Stimulated activated CD8-positive, alpha-beta memory T cell treated with anti-CD3 and anti-CD28 coated beads, Interleukin-4, amount 100 ng/mL, for 4 hours (primary cell): Measurements from ENCODE around the gene PKN3.
"Not testable (repeated sequence)": the region's sequence is repeated elsewhere in the genome, so short reads cannot be mapped to it uniquely, and the experiment has no call there.

Experiments
- DNase-seq, 2 donors: peaks; one replicate each; pipeline ENCODE4 v3.0.0-alpha.2; 2020; ENCODE audit warnings: low read depth in 2 of 2, low spot score in 1 of 2

PKN3 gene

DNA sequence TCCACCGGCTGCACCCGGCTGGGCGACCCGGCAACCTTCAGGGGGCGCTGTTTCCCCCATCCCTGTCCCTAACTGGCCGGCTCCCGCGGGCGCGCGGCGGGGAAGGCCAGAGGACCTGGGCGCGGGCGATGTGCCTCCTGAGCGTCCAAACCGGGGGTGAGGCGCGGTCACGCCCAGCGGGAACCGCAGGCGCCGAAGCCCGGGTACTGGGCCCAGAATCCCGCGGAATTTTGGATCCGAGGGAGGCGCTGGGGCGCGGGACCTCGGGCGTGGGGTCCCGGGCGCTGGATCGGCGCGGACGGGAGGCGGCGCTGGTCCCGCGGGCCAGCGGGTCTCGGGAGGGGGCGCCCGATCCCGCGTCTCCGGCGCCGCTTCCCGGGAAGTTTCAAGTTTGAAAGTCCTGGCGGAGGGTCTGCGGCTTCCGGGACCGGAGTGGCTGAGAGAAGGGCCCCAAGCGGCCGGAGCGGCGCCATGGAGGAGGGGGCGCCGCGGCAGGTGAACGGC is at the start of gene PKN3:
PKN3 (plus strand) TSS at position 59 of the 504 bp plus-strand sequence; CDS start at position 472, 413 bp downstream.
- DNase-seq: peak; percentile 68 to 74

GRCh38 chr9:128653908-128654307 is 48.4 kb upstream of the PKN3 start:
- DNase-seq: no peak

- no peak for DNase-seq
These were observed 47.8 kb upstream of the PKN3 start for GRCh38 chr9:128654481-128654880.

GRCh38 chr9:128656416-128657343 is 45.6 kb upstream of the PKN3 start, which contains the start of gene DYNC2I2:
DYNC2I2 (minus strand) TSS chr9:128656847; CDS start chr9:128656726, 121 bp downstream.
- peak; percentile 91 to 92 for DNase-seq

- DNase-seq: no peak
These were observed 45.0 kb upstream of the PKN3 start for GRCh38 chr9:128657344-128657704.

GRCh38 chr9:128657796-128658195 is 44.5 kb upstream of the PKN3 start:
- no peak for DNase-seq

DNA sequence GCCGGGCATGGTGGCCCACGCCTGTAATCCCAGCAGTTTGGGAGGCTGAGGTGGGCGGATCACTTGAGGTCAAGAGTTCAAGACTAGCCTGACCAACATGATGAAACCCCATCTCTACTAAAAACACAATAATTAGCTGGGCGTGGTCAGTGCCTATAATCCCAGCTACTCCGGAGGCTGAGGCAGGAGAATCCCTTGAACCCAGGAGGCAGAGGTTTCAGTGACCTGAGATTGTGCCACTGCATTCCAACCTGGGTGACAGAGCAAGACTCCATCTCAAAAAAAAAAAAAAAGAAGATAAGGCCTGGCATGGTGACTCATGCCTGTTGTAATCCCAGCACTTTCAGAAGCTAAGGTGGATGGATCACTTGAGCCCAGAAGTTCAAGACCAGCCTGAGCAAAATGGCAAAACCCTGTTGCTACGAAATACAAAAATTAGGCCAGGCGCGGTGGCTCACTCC is 35.8 kb upstream of the PKN3 start:
- DNase-seq: not testable (repeated sequence)

DNA sequence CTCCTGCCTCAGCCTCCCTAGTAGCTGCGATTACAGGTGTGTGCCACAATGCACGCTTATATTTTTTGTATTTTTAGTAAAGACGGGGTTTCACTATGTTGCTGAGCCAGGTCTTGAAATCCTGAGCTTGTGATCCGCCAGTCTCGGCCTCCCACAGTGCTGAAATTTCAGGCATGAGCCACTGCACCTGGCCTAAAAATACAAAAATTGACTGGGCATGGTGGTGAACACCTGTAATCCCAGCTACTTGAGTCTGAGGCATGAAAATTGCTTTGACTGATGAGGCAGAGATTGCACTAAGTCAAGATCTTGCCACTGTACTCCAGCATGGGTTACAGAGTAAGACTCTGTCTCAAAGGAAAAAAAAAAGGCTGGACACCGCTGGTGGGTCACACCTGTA is 32.5 kb upstream of the PKN3 start:
- no peak for DNase-seq

DNA sequence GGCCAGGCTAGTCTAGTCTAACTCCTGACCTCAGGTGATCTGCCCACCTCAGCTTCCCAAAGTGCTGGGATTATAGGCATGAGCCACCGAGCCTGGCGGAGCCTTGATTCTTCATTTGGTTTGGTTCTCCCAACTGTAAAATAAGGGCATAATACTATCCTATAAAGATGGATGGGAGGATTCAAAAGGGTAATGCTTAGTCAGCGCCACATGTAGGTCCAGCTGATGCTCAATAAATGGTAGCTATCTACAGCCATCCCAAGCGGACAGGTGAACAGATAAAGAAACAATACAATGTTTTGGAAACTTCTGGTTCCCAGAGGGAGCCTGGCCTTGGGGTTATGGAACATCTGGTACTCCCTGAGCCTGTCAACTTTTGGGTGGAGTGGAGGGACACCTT is 26.9 kb upstream of the PKN3 start:
- no peak for DNase-seq

- no peak for DNase-seq
These were observed 24.5 kb upstream of the PKN3 start for GRCh38 chr9:128677794-128678193.

DNA sequence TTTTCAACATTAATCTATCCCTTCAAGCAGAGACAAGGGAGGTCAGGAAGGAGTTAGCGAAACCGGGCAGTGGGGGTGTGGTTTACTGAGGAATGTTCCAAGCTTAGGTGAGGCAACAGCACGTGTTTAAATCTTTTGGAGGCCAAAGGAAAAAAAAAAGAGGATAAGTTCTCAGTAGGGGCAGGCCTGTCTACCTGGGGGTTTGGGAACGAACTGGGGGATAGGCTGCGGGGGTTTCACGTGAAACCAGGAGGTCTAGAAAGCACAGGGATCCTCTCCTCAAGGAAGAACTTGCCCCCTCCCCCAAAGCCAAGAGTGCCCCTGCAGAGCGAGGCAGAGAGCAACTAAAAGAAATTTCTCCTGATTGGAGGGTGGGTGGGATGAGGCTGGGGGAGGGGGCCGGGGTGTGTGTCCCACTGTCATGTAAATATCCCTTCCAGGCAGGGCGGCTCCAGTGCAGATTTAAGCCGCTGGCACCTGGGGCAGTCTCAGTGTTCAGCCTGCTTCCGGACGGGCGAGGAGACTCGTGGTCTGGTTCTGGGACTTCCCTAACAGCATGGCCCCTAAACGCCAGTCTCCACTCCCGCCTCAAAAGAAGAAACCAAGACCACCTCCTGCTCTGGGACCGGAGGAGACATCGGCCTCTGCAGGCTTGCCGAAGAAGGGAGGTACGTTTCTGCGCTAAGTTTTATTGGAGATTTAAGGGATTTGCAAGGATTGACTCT is 18.8 kb upstream of the PKN3 start:
- no peak for DNase-seq

GRCh38 chr9:128684065-128684324 is 18.3 kb upstream of the PKN3 start:
- no peak for DNase-seq

DNA sequence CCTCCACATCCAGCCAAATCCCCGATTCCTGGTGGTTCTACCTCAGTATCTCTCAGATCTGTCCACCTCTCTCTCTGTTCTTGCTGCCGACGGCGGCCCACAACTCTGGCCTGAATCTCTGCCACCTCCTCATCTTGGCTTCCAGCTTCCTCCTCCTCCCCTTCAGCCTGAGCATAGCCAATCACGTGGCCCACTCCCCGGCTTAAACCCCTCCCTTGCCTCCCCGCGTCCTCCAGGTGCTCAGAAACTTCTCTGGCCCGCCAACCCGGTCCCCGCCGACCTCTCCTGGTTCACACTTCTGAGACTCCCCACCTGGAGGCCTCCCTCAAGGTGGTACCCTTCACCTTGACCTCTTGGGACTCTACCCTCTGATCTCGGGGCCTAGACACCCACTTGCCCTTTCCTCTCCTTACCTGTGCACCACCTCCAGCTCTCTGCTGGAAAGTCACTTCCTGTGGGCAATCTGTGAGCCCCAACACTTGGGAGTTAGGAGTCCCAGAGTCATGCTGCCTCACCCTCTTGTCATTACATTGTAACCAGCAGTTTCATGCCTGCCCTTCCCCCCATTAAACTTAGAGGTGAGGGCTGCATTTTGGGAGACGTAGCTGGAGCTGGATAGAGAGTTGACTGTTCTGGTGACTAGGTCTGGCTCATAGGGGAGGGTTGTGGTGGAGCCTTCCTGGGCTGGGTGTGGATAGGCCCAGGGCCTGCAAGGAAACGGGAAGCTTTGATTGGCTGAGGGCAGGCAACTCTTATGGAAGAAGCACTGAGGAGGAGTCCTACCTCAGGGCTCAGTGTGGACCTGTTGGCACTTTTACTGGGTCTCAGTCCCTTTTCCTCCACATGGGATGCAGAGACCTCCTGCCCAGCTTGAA is 17.7 kb upstream of the PKN3 start:
- peak in 1 of 2 donors; percentile 48 for DNase-seq

GRCh38 chr9:128685636-128686489 is 16.4 kb upstream of the PKN3 start:
- peak in 1 of 2 donors; percentile 30 for DNase-seq

DNA sequence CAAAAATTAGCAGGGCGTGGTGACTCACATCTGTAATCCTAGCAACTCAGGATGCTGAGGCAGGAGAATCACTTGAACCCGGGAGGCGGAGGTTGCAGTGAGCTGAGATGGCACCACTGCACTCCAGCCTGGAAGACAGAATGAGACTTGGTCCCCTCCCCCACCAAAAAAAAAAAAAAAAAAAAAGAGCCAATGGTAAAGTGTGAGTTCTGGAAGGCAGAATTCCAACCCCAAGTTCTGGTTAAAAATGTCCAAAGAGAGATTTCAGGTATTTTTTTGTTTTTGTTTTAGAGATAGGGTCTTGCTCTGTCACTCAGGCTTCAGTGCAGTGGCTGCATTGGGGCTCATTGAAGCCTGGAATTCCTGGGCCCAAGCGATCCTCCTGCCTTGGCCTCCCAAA is 14.8 kb upstream of the PKN3 start:
- DNase-seq: no peak

DNA sequence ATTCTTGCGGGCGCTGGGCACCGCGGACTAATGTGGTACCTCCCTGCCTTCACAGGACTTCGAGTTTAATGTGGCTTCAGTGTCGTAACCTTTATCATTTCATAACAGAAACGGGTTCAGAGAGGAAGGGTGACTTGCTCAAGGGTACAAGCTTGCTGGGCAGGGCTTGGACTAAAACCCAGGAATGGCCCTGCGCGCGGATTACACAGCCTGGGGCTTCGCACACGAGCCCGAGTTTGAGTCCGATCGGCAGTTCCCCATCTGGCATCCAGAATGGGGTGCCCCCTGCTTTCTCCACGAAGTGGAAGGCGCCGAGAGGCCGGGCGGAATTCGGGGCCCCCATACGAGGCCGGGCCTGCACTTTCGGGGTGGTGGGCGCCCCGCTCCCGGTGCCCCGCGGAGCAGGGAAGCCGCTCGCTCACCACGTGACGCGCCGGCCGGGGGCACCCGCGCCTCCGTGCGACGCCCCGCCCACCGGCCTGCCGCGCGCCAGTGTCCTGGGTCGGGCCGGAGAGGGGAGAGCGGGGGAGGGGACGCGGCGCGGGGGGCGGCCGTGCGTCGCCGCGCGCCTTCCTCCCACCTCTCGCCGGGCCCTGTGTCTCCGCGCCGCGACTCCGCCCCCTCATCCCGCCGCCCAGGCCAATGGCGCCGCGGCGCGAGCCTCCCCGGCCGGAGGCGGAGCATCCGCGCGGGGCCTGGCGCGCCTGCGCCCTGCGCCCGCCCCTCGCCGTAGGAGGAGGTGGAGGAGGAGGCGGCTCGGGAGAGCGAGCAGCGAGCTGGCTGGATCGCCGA is 13.6 kb upstream of the PKN3 start, which contains the start of gene SET:
SET (plus strand) TSS at position 722 of the 792 bp plus-strand sequence. CDS start 361 bp downstream, outside the sequence.
- DNase-seq: peak; percentile 79 to 90

GRCh38 chr9:128689293-128689774 is 13.0 kb upstream of the PKN3 start:
- peak in 1 of 2 donors; percentile 41 for DNase-seq

DNA sequence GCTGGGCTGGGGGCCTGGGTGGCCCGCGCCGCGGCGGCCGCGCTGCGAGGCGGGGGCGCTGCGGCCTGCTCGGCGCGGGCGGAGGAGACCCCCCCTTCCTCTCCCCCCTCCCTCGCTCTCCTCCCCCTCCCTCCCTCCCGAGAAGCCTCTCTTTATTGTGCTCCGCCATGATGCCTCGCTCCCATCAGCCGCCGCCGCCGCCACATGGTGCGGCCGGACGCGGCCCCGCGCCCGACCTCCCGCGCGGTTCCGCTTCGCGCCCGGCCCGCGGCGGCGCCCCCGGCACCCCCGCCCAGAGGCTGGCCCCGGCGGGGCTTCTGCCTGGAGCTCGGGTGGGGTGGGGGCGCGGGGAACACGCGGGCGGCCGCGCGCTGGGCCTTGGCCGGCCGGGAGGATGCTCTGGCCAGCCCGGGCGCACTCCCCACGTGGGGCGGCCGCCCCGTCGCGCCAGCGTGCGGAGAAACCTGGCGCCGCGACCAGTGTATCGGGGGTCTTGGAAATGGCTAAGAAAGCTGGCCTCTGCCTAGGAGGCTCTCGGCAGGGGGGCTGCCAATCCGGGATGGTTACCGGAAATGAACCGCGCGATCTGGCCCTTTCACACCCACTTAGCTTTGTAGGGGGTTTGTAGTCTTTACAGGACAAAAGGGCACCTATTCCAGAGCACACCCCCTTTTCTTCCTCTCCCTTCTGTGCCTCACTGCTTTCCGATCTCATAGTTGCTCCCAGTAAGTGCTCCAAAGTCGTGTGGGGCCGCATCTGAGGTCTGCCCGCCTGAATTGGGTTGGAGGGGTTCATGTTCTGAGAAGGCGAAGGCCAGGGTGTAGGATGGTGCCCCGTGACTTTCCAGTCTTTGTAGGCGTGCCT is 12.3 kb upstream of the PKN3 start:
- peak in 1 of 2 donors; percentile 42 for DNase-seq
